ENCODE measurements around the gene SCAF11.

DNA sequence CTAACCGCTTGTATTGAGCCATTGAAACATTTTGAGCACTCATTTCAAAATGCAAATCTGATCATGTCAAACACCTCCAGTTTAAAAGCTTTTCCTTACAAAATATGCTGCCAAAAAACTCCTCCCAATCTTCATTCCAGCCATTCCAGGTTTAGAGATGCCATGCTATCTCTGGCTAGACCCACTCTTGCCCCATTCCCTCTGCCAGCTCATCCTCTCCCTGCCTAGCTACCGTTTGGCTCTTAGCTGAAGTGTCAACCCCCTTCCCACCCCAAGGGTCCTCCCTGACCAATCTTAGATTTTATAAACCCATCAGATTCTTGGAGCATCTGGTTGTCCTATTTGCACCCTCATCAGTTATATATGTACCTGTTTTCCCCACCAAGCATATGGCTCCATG, 75.0 kb downstream of the SCAF11 start:
- TF ChIP-seq, protein P1, sequence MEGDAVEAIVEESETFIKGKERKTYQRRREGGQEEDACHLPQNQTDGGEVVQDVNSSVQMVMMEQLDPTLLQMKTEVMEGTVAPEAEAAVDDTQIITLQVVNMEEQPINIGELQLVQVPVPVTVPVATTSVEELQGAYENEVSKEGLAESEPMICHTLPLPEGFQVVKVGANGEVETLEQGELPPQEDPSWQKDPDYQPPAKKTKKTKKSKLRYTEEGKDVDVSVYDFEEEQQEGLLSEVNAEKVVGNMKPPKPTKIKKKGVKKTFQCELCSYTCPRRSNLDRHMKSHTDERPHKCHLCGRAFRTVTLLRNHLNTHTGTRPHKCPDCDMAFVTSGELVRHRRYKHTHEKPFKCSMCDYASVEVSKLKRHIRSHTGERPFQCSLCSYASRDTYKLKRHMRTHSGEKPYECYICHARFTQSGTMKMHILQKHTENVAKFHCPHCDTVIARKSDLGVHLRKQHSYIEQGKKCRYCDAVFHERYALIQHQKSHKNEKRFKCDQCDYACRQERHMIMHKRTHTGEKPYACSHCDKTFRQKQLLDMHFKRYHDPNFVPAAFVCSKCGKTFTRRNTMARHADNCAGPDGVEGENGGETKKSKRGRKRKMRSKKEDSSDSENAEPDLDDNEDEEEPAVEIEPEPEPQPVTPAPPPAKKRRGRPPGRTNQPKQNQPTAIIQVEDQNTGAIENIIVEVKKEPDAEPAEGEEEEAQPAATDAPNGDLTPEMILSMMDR (IDR thresholded peaks at IDR 0.05): no peak
- TF ChIP-seq POLR2A (IDR thresholded peaks at IDR 0.05): no peak
